ENCODE data around the gene AKAP13. TPM values are rescaled to one million over a fixed set of nuclear protein-coding genes. Genes with fewer than 3 reads are reported as not detected.
"Not testable (repeated sequence)": the region's sequence is repeated elsewhere in the genome, so short reads cannot be mapped to it uniquely, and the experiment has no call there.

Gene AKAP13, protein sequence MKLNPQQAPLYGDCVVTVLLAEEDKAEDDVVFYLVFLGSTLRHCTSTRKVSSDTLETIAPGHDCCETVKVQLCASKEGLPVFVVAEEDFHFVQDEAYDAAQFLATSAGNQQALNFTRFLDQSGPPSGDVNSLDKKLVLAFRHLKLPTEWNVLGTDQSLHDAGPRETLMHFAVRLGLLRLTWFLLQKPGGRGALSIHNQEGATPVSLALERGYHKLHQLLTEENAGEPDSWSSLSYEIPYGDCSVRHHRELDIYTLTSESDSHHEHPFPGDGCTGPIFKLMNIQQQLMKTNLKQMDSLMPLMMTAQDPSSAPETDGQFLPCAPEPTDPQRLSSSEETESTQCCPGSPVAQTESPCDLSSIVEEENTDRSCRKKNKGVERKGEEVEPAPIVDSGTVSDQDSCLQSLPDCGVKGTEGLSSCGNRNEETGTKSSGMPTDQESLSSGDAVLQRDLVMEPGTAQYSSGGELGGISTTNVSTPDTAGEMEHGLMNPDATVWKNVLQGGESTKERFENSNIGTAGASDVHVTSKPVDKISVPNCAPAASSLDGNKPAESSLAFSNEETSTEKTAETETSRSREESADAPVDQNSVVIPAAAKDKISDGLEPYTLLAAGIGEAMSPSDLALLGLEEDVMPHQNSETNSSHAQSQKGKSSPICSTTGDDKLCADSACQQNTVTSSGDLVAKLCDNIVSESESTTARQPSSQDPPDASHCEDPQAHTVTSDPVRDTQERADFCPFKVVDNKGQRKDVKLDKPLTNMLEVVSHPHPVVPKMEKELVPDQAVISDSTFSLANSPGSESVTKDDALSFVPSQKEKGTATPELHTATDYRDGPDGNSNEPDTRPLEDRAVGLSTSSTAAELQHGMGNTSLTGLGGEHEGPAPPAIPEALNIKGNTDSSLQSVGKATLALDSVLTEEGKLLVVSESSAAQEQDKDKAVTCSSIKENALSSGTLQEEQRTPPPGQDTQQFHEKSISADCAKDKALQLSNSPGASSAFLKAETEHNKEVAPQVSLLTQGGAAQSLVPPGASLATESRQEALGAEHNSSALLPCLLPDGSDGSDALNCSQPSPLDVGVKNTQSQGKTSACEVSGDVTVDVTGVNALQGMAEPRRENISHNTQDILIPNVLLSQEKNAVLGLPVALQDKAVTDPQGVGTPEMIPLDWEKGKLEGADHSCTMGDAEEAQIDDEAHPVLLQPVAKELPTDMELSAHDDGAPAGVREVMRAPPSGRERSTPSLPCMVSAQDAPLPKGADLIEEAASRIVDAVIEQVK (N-terminal part only)
- total RNA-seq (2014; rRNA removed; shearing (Covaris generic)), result 36.0 and 49.1 TPM in 2 replicates
- 21.3 and 34.1 TPM in 2 replicates for polyA plus RNA-seq (2015; cell fraction: cytosol; rRNA removed)
- polyA plus RNA-seq (2015; cell fraction: nucleus; rRNA removed), result 29.1 and 46.0 TPM in 2 replicates

DNA sequence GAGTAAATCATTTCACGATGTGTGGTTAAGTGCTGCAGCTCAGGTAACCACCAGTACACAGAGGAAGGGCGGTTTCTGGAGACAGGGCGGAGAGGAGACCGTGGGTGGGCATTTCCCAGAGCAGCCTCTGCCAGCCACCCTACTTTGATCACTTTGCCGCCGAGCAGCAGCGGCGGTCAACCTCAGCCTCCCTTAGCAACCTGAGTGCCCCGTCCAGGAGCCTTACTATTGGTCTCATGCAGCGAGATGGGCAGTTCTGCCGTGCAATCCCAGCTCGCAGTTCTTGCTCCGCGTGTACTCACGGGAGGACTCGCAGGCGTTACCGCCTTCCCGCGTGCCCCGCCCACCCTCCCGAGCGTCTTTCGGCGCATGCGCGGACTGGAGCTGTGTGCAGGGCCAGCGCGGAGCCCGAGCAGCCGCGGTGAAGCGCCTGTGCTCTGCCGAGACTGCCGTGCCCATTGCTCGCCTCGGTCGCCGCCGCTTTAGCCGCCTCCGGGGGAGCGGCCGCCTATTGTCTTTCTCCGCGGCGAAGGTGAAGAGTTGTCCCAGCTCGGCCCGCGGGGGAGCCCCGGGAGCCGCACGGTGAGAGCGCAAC is at the start of gene AKAP13:
Gene AKAP13 (plus strand): TSS at position 387 of the 595 bp plus-strand sequence. CDS start 105,118 bp downstream, outside the sequence.
- DNase-seq (ENCODE audit: low read depth, low spot score), result peak; percentile 99
- in situ Hi-C loops (cut with HindIII; ENCODE audit: low pct_unique_long_range_greater_than_20kb, low sequenced_read_pairs), result no loop called here

DNA sequence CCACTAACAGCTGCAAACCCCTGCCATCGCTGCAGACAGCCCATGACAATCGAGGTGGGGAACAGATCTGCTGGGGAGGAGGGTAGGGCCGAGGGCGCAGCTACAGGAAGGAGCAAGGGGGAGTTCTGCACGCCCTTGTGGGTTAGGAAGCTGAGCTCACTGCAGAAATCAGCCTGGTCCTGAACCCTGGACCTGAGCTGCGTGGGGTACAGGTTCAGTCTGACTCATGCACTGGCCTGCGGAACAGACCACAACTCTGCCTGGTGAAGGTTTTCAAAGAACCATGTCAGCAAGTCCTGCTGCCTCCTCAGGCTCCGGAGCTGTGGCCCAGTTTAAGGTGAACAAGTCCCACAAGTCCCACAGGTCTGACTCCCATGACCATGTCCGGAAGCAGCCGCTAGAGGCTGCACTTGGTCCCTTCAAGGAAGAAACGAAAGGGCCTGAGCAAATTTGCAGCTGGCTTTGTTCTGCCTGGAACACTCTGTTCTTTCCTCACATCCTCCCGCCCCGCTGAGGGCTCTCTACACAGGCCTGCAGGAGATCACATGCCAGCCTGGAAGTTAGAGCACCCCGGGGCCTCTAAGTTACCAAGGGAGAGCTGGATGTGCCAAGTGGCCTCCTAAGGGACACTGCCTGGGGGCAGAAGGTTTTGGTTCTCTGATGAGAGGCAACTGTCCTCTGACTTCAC is 49.4 kb upstream of the AKAP13 start:
- DNase-seq (ENCODE audit: low read depth, low spot score), result peak; percentile 94
- in situ Hi-C loops (cut with HindIII; ENCODE audit: low pct_unique_long_range_greater_than_20kb, low sequenced_read_pairs), result no loop called here

DNA sequence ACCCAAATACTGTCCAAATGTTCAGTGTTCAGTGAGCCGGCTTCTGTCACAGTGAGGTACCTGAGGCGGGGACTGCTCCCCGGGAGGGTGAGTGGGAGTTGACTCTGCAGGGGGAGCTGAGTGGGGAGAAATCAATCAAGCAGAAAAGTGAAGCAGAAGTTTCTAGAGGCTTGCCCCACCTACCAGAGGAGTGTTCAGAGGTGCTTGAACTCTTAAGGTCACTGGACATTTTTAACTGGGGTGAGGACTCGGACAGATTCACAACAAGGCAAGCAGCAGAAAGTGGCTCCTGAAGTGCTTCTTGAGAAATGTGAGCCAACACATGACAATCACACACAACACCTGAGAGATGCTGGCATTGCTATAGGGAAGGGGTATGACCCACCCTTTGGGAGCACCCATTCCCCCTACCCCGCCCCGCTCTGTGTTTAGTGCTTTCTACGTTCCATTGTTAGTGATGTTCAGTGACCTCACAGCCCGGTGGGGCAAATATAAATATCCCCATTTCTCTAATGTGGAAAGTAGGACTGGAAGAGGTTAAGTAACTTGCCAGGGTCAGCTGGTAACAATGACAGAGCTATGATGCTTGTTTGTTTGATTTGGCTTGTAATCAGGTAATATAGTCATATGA is 48.6 kb upstream of the AKAP13 start:
- in situ Hi-C loops (cut with HindIII; ENCODE audit: low pct_unique_long_range_greater_than_20kb, low sequenced_read_pairs), result no loop called here
- DNase-seq (ENCODE audit: low read depth, low spot score), result no peak

DNA sequence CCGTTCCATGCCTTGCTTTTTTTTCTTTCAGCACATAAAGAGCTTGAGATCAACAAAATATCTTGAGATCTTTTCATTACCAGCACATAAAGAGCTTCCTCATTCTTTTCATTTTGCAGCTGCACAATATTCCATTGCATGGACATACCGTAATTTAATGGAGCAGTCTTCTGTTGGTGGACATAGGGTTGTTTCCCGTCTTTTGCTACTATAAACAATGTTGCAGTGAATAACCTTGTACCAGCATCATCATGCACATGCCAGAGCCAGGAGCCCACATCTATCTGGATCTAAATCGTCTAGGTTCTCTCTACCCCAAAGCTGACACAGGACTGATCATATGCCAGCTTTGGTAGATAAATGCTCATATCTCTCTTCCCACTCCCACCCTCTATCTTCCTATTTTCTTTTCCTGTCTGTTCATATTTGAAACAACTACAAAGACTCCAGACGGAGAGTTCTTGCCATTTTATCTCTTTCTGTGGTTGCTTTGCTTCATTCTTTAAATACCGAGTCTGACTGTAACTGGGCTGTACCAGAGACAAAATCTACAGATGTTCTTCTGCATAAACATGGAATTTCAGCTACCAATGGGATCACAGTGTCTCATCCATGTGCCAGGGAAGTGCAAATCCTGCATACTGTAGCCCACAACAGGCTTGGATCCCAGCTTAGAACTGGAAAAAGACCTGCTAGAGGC is 47.1 kb upstream of the AKAP13 start:
- no peak for DNase-seq (ENCODE audit: low read depth, low spot score)
- in situ Hi-C loops (cut with HindIII; ENCODE audit: low pct_unique_long_range_greater_than_20kb, low sequenced_read_pairs), result no loop called here

DNA sequence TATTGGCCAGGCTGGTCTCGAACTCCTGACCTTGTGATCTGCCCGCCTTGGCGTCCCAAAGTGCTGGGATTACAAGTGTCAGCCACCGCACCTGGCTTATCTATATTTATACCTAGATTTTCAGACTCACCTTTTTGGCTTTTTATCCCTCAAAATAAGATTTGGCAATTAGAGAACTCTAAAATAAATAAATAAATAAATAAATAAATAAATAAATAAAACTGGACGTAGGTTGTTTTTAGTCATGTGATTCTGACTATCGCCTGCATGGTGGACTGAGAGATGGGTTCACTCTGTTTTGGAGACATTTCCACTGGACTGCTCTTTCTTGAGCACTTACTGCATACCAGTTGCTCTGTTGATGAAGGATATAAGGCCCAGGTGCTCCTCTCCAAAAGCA is 46.2 kb upstream of the AKAP13 start:
- no peak for DNase-seq (ENCODE audit: low read depth, low spot score)
- in situ Hi-C loops (cut with HindIII; ENCODE audit: low pct_unique_long_range_greater_than_20kb, low sequenced_read_pairs), result no loop called here

DNA sequence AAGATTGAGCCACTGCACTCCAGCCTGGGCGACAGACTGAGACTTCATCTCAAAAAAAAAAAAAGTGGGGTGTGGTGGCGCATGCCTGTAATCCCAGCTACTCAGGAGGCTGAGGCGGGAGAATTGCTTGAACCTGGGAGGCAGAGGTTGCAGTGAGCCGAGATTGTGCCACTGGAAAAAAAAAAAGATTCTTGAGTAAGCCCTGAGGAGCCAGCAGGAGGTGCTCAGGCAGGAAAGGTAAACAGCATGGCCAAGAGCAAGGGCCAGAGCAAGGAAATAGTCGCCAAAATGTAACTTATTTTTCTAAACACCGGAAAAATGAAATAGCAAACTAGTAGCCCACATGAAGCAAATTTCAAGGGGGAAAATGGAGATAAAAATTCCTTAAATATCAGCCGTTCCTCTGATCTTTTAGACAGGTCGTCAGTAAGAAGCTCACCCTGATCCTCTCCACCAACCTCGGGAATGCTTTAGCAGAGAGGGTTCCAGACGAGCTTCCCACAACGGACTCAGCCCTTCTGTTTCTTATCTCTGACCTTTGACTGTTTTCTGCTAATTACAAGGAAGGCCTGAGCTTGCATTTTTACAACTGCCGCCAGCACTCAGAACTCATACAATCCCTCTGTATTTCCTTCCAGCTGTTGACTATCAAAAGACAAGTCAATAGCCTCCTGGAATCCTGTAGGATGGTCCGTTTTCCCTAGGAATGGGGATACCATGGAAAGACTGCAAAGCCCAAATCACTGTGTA is 45.0 kb upstream of the AKAP13 start:
- in situ Hi-C loops (cut with HindIII; ENCODE audit: low pct_unique_long_range_greater_than_20kb, low sequenced_read_pairs), result no loop called here
- no peak for DNase-seq (ENCODE audit: low read depth, low spot score)

DNA sequence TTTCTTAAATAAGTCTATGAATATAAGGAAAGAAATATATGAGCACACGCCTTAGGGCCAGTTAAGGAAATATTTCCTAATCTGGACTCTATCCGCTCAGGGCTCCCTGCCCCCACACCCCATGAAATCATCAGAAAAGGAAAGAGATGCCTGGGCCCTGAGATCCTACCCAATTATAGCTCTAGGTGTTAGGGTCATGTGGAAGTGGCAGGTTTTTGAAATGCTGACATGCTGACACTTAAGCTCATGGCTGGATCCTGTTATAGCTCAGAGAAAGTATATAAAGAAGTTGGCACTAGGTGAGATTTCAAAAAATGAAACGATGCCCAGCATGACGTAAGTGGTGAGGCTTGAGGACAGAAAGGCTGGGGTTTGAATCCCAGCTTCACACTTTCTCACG is 43.5 kb upstream of the AKAP13 start:
- no peak for DNase-seq (ENCODE audit: low read depth, low spot score)
- in situ Hi-C loops (cut with HindIII; ENCODE audit: low pct_unique_long_range_greater_than_20kb, low sequenced_read_pairs), result no loop called here

DNA sequence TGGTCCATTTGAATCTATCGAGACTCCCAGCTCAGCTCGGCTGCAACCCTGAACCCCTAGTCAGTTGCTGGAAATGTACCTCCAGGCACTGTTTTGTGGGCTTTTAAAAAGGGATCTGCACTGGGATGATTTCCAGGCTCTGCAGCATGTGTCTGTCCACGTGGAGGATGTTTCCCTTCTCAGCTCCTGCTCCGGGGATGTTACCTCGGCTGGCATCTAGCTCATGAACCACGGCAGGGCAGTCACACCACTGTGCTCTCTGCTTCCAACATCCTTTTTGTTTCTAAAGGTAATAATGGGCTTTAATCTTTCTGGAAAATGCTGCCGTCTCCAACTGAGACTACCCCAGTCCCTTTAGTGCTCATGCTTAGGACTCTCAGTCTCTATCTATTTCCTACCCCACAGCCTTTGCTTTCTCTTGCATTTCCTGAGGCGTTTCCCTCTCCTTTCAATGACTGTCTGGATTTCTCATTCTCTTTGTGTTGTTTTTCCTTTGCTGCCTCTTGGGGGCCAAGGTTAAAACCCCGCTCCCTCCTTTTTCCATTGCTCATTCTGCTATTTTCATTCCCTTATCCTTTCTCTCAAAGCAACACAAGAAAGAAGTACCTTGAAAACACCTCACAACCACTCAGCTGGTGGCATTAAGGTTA is 42.9 kb upstream of the AKAP13 start:
- no peak for DNase-seq (ENCODE audit: low read depth, low spot score)
- in situ Hi-C loops (cut with HindIII; ENCODE audit: low pct_unique_long_range_greater_than_20kb, low sequenced_read_pairs), result no loop called here

DNA sequence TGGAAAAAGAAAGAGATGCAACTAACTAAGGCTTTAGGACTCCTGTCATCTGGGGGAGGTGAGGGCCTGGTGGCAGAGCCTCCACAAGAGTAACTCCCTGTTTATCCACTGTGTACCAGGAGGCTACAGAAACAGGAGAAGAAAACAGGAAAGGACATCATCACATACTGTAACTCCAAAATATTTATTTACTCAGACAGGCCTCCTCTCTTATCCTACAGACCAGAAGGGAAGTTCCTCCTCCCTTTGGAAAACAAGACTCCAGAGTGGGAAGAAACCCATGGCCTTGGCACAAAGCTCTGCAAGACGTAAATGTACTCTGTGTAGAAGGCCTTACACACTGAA is 40.1 kb upstream of the AKAP13 start:
- in situ Hi-C loops (cut with HindIII; ENCODE audit: low pct_unique_long_range_greater_than_20kb, low sequenced_read_pairs), result no loop called here
- DNase-seq (ENCODE audit: low read depth, low spot score), result no peak

DNA sequence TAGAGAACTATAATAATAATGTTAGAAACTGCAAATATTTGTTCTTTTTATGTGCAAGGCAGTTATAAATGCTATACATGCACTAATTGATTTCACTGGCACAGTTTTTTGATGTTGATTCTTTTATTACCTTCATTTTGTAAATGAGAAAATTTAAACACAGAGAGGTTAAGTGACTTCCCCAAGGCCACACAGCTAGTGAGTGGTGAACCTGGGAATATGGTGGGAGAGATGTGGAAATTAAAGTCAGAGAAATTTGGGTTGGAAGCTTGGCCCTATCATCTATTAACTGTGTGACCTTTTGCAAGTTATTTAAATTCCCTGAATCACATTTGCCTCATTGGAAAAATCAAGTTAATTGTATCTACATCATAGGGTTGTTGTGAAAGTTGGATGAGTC is 39.6 kb upstream of the AKAP13 start:
- DNase-seq (ENCODE audit: low read depth, low spot score), result no peak
- in situ Hi-C loops (cut with HindIII; ENCODE audit: low pct_unique_long_range_greater_than_20kb, low sequenced_read_pairs), result no loop called here

DNA sequence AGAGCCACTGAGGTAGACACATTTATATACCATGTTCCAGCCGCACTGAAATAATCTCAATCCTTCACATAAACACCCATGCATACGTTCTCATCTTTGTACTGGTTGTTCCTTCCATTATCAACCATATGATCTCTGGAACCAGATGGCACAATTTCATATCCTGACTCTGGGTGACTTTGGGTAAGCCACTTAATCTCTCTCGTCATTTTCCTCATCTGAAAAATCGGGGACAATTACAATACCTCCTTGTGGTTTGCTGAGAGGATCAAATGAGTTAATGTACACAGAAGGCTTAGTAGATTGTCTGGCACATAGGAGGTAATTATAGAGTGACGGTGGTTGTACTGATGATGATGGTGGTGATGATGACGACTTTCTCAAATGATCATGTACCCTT is 38.2 kb upstream of the AKAP13 start:
- in situ Hi-C loops (cut with HindIII; ENCODE audit: low pct_unique_long_range_greater_than_20kb, low sequenced_read_pairs); DNase-seq (ENCODE audit: low read depth, low spot score): not testable (repeated sequence)

DNA sequence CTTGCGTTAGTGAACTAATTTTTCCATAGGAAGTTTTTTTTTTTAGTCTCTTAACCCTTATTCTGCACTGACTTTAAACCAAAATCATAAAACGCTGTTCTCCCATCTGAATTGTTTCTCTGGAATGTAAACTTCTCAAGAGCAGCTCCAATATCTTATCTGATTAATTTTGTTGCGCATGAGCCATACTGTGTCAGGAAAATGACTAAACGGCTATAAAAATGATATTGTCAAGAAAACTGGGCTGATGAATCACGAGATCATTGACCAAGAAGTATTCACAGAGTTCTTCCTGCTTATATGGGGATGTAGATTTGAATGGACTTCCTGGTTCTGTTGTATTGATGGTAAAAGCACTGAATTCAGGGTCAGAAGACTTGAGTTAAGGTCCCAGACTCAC is 37.0 kb upstream of the AKAP13 start:
- in situ Hi-C loops (cut with HindIII; ENCODE audit: low pct_unique_long_range_greater_than_20kb, low sequenced_read_pairs), result not testable (repeated sequence)

DNA sequence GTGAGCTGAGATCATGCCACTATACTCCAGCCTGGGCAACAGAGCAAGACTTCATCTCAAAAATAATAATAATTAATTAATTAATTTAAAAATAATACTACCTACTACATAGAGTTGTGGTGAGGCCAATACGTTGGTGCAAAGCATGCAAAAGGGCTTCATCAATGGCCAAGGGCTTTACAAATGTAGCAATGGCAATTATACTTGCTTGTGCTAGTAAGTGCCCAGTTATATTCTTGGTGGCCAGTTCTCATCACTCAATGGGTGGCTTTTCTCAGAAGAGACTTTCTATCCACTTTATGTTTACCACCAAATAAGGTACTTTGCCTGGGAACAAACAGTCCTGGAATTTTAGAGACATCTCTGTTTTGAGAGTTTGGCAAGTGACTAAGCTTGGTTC is 36.2 kb upstream of the AKAP13 start:
- in situ Hi-C loops (cut with HindIII; ENCODE audit: low pct_unique_long_range_greater_than_20kb, low sequenced_read_pairs); DNase-seq (ENCODE audit: low read depth, low spot score): not testable (repeated sequence)

More for the DNA sequence above, 37.0 kb upstream of the AKAP13 start:
- DNase-seq (ENCODE audit: low read depth, low spot score), result not testable (repeated sequence)

DNA sequence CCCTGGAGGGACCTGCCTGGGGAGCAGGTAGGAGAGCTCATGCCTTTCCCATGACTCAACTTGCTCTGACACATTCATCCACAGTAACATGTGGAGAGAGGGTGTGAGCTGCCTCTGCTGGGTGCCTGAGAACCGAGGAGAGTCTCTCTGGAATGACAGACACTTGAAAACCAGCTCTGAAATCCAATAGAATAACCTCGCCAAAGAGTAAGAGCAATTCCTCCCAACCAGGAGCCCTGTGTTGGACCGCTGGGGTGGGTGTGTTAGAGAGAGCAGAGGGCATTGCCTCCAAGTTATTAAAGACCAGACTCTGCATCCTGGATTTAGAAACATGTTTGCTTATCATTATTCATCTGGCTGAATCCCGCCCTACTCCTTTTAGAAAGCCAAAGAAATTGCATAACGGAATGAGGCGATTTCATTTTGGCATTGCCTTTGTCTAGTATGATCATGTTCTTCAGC is 35.7 kb upstream of the AKAP13 start:
- DNase-seq (ENCODE audit: low read depth, low spot score); in situ Hi-C loops (cut with HindIII; ENCODE audit: low pct_unique_long_range_greater_than_20kb, low sequenced_read_pairs): not testable (repeated sequence)
